GM12865 (cell line): ENCODE data around the gene UVSSA.

Experiments
- DNase-seq: peaks from one replicate; pipeline ENCODE4 v3.0.0; 2010; ENCODE audit warnings: low read depth
- H3K4me3 ChIP-seq: 2 replicates; pipeline ENCODE4 v1.5.1; 2011; ENCODE audit warnings: mild to moderate bottlenecking, low read depth, low read length, control low read depth
- CTCF ChIP-seq: IDR thresholded peaks from 2 replicates; pipeline ENCODE4 v1.5.1; 2011; ENCODE audit warnings: low read length, control low read depth, low read depth, inconsistent platforms; ENCODE audit not compliant: insufficient read depth; ENCODE audit errors: missing control alignments

The UVSSA gene

GRCh38 chr4:1348746-1349145 is 1.7 kb downstream of the UVSSA start:
- H3K4me3 ChIP-seq = no peak overlapping the region
- no peak for TF ChIP-seq CTCF
- no peak for DNase-seq

DNA sequence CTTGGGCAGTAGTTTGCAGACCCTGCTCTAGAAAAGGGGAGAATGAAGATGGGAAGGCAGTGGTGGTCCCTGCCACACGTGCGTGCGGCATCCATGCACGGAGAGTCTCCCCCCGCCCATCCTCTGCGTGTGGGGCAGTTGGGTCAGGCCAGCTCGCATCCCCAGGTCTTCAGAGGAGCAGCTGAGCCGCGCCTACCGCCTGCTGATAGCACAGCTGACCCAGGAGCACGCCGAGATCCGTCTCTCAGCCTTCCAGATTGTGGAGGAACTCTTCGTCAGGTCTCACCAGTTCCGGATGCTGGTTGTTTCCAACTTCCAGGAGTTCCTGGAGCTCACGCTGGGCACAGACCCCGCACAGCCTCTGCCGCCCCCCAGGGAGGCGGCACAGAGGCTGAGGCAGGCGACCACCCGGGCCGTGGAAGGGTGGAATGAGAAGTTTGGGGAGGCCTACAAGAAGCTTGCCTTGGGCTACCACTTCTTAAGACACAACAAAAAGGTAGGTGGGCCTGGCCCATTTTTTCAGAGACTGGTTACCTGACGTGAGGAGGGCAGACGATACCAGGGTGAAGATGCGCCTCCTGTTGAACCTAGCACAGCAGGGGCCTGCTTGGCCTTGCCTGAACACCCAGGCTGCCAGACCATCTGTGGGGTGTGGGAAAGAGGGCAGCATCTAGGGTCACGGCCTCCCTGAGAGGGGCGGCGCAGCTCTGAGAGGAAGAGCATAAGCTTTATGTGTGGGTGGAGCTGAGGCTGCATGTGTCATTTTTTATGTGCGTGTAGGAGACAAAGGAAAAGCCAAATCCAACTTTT is 2.6 kb downstream of the UVSSA start:
- DNase-seq = no peak

GRCh38 chr4:1350169-1350520 is 3.1 kb downstream of the UVSSA start:
- no peak for DNase-seq
- no peak overlapping the region for H3K4me3 ChIP-seq
- no peak for TF ChIP-seq CTCF

More for the DNA sequence above, 2.6 kb downstream of the UVSSA start:
- no peak for TF ChIP-seq CTCF
- no peak overlapping the region for H3K4me3 ChIP-seq

- peak; percentile 97 for TF ChIP-seq CTCF
- DNase-seq = peak; percentile 89
- H3K4me3 ChIP-seq = no peak overlapping the region
These were observed 5.0 kb downstream of the UVSSA start for GRCh38 chr4:1351854-1352566.

- no peak for TF ChIP-seq CTCF
- DNase-seq = no peak
- H3K4me3 ChIP-seq = no peak overlapping the region
These were observed 5.5 kb downstream of the UVSSA start for GRCh38 chr4:1352567-1352900.

DNA sequence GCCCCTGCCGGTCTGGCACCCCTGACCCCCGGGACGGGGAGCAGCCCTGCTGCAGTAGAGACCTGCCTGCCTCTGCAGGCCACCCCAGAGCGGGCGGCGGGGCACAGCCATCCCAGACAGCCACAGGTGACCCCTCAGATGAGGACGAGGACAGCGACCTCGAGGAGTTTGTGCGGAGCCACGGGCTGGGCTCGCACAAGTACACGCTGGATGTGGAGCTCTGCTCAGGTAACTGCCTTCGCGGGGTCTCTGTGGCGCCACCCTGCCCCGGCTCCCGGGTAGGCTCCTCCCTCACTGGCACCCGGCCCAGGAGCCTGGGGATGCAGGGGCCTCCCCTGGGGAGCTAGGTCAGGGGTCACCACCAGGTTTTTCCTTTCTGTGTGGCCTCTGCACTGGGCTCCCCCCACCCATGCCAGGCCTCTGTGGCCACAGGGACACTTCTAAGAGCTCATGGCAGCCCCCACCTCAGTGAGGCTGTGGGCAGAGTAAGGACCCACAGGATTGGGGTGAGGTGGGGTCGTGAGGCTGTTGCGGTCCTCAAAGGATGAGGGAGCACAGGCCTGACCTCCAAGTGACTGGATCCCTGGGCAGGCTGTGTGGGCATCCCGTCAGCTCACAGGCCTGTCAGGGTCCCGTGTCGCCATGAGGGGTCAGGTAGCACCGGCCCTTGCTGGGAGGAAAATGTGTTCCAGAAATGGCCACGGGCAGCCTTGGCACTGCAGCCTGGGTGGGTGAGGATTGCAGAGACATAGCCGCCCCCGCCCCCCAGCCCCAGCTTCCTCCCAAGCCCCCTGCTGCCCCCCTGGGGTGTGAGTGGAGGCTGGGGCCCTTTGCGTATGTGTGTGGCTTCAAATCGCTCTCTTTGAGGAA is 6.4 kb downstream of the UVSSA start:
- DNase-seq = no peak
- no peak for TF ChIP-seq CTCF
- no peak overlapping the region for H3K4me3 ChIP-seq
